ENCODE results near the gene PTGDS. TPM values are rescaled to one million over a fixed set of nuclear protein-coding genes. Genes with fewer than 3 reads are reported as not detected.

Gene PTGDS
- total and polyA plus RNA-seq, 12 donors: 1.1 to 812 (median 219) TPM

DNA sequence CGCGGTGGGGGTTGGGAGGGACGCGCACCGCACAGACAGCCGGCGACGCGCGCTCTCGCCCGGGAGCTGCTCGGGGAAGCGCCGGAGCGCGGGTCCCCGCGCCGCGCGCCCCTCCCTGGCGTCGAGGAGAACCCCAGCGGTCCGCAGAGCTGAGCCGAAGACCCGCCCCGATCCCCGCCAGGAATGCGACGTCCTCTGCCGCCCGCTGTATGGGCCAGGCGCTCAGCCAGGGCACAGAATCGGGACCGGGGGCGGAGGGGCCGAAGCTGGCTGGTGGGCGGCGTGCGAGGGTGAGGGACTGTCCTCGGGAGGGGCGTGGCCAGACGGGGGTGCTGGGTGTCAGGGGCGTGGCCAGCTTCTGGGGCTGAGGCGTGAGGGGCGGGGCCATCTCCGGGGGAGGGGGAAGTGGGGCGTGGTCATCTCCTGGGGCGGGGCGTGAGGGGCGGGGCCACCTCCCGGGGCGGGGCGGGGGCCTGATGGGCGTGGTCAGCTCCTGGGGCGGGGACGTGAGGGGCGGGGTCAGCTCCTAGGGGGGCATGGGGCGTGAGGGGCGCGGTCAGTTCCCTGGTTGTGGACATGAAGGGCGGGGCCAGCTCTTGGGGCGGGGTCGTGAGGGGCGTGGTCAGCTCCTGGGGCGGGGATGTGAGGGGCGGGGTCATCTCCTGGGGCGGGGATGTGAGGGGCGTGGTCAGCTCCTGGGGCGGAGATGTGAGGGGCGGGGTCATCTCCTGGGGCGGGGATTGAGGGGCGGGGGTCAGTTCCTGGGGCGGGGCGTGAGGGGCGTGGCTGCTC, 965 bp downstream of the PTGDS start:
- intact Hi-C loops (cut with DNase I): no loop called here
- peak overlapping the region in 1 of 5 donors; percentile 66 for H3K27ac ChIP-seq
- H3K4me1 ChIP-seq (replicated peaks in 1 of 2): peaks cover 0 to 11% of the 10 kb centered on the region in 2 donors
- peak overlapping the region in 1 of 4 donors; percentile 65 for H3K4me3 ChIP-seq
- WGBS, 4 donors: 0 to 3% (median 2%) methylated on average over 11 to 78 of the region's 78 CpGs
- no peaks in the 10 kb centered on the region for H3K9me3 ChIP-seq (replicated peaks in 1 of 3)
- TF ChIP-seq, protein P1, sequence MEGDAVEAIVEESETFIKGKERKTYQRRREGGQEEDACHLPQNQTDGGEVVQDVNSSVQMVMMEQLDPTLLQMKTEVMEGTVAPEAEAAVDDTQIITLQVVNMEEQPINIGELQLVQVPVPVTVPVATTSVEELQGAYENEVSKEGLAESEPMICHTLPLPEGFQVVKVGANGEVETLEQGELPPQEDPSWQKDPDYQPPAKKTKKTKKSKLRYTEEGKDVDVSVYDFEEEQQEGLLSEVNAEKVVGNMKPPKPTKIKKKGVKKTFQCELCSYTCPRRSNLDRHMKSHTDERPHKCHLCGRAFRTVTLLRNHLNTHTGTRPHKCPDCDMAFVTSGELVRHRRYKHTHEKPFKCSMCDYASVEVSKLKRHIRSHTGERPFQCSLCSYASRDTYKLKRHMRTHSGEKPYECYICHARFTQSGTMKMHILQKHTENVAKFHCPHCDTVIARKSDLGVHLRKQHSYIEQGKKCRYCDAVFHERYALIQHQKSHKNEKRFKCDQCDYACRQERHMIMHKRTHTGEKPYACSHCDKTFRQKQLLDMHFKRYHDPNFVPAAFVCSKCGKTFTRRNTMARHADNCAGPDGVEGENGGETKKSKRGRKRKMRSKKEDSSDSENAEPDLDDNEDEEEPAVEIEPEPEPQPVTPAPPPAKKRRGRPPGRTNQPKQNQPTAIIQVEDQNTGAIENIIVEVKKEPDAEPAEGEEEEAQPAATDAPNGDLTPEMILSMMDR (IDR thresholded peaks at IDR 0.05): no peak
- TF ChIP-seq POLR2A (IDR thresholded peaks at IDR 0.05): no peak
- no peaks in the 10 kb centered on the region for H3K27me3 ChIP-seq
- no peaks in the 10 kb centered on the region for H3K36me3 ChIP-seq (replicated peaks in 1 of 2)
- DNase-seq: peak in 6 of 7 donors; percentile 52 to 72 (median 64)

DNA sequence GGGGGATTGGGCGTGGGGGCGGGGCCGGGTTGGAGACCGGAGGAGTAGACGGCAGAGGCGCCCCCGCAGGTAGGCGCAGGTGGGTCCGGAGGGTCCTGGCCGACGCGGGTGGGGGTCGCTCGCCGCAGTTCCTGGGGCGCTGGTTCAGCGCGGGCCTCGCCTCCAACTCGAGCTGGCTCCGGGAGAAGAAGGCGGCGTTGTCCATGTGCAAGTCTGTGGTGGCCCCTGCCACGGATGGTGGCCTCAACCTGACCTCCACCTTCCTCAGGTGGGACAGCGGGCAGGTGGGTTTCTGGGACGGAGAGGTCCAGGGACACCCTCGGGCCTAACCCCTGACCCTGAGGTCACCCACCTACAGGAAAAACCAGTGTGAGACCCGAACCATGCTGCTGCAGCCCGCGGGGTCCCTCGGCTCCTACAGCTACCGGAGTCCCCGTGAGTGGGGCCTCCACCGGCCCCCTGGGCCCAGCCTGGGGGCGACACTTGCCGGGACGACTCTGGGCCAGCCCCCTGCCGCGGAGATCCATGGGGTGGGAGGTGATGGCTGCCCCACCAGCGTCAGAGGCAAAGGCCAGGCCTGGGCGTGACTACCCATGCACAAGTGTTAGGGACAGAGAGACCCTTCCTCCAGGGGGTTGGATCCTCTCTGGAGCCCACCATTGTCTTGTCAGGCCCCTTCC, 1.7 kb downstream of the PTGDS start:
- H3K4me1 ChIP-seq (replicated peaks in 1 of 2): peaks cover 0 to 11% of the 10 kb centered on the region in 2 donors
- no peaks in the 10 kb centered on the region for H3K27me3 ChIP-seq
- 42 to 53% (median 48%) methylated on average over 21 to 41 of the region's 41 CpGs for WGBS, 4 donors
- H3K9me3 ChIP-seq (replicated peaks in 1 of 3): no peaks in the 10 kb centered on the region
- DNase-seq: no peak
- no peak overlapping the region for H3K4me3 ChIP-seq
- no peak for TF ChIP-seq POLR2A (IDR thresholded peaks at IDR 0.05)
- TF ChIP-seq, protein P1 (IDR thresholded peaks at IDR 0.05): no peak
- no peak overlapping the region for H3K27ac ChIP-seq
- intact Hi-C loops (cut with DNase I): no loop called here
- H3K36me3 ChIP-seq (replicated peaks in 1 of 2): no peaks in the 10 kb centered on the region

DNA sequence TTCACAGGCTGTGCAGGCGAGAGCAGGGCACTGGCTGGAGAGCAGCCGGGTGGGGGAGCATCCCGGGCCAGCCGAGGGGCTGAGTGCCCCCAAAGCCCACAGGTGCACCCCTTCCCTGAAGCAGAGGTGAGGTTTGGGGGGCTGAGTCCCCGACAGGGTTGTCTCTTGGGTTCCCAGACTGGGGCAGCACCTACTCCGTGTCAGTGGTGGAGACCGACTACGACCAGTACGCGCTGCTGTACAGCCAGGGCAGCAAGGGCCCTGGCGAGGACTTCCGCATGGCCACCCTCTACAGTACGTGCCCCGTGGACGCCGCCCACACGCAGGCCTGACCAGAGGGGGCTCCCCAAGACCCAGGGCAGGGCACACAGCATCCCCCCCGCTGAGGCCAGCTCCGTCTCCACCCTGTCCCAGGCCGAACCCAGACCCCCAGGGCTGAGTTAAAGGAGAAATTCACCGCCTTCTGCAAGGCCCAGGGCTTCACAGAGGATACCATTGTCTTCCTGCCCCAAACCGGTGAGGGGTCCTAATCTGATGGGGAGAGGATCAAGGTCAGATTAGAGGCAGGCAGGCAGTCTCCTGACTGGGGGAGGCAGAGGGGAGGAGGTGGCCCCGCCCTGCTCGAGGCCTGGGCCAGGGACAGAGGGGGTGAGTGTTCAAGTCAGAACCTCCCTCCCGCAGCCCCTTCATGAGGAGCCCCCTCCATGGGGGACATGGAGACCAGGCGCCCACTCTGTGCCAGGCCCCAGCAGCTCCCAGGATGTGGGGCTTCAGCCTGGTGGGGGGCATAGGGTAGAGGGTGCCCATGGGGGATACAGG, 2.7 kb downstream of the PTGDS start:
- intact Hi-C loops (cut with DNase I): no loop called here
- H3K36me3 ChIP-seq (replicated peaks in 1 of 2): no peaks in the 10 kb centered on the region
- DNase-seq: no peak
- TF ChIP-seq, protein P1 (IDR thresholded peaks at IDR 0.05): no peak
- TF ChIP-seq POLR2A (IDR thresholded peaks at IDR 0.05): no peak
- no peak overlapping the region for H3K4me3 ChIP-seq
- H3K9me3 ChIP-seq (replicated peaks in 1 of 3): no peaks in the 10 kb centered on the region
- 85 to 89% (median 87%) methylated on average over 5 to 26 of the region's 26 CpGs for whole genome bisulfite sequencing, 4 donors
- H3K27ac ChIP-seq: no peak overlapping the region
- H3K4me1 ChIP-seq (replicated peaks in 1 of 2): peaks cover 0 to 8% of the 10 kb centered on the region in 2 donors
- peaks cover 7% of the 10 kb centered on the region for H3K27me3 ChIP-seq

Measured in adrenal gland (tissue), 12 donors.